Testis (tissue), 2 donors: ENCODE data around the gene LYG1.

Experiments used
- CTCF ChIP-seq, 3 experiments: fragments of 450-650 bp in 2 of 3; fragments of 200-600 bp in 1 of 3; sonication (generic) in 1 of 3; IDR thresholded peaks; one replicate each; pipeline ENCODE4 v1.5.1; 2016 to 2019; ENCODE audit warnings: antibody characterized with exemption in 3 of 3, mild to moderate bottlenecking in 2 of 3, moderate library complexity in 1 of 3
- POLR2A ChIP-seq: fragments of 450-650 bp; IDR thresholded peaks from one replicate; pipeline ENCODE4 v1.6.1; 2017; ENCODE audit warnings: antibody characterized with exemption, mild to moderate bottlenecking, moderate library complexity

DNA sequence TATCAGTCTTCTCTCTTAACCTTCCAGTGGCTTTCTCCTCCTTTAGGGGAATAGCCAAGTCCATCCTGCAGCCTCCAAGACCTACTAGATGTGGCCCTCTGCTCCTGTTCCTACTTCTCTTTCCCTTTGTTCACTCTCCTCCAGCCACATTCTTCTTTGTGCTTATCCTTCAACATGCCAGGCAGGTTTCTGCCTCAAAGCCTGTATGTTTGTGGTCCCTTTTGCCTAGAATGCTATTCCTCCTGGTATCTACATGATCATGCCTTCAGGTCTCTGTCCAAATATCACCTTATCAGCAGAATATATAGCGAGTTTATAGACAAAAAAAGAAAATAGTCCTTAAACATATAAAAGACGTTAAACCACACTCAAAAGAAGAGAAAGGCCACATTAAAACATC lies 51.0 kb downstream of the LYG1 start:
- TF ChIP-seq CTCF (IDR thresholded peaks at IDR 0.05) (no peak), POLR2A (no peak)
